Measurements from ENCODE around the gene TBC1D19. TPM values are rescaled to one million over a fixed set of nuclear protein-coding genes. Genes with fewer than 3 reads are reported as not detected.
A peak's percentile ranks its signal among the peaks of the same experiment; 100 is the strongest.
"Not testable (repeated sequence)": the region's sequence is repeated elsewhere in the genome, so short reads cannot be mapped to it uniquely, and the experiment has no call there.

TBC1D19 gene, protein sequence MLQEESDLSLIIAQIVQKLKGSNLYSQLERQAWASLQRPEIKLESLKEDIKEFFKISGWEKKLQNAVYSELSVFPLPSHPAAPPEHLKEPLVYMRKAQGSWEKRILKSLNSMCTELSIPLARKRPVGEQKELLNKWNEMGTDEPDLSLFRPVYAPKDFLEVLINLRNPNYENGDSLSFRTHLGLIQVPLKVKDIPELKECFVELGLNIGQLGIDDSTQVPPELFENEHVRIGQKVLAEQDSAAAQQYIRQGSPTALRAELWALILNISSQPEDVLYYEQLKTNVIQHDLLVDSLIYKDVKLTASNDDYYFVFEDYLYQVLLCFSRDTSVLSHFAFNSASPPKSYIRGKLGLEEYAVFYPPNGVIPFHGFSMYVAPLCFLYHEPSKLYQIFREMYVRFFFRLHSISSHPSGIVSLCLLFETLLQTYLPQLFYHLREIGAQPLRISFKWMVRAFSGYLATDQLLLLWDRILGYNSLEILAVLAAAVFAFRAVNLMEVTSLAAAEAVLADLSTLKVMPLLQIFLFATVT
- 1 to 10 TPM; 3.8 to 4.1 TPM for total RNA-seq

DNA sequence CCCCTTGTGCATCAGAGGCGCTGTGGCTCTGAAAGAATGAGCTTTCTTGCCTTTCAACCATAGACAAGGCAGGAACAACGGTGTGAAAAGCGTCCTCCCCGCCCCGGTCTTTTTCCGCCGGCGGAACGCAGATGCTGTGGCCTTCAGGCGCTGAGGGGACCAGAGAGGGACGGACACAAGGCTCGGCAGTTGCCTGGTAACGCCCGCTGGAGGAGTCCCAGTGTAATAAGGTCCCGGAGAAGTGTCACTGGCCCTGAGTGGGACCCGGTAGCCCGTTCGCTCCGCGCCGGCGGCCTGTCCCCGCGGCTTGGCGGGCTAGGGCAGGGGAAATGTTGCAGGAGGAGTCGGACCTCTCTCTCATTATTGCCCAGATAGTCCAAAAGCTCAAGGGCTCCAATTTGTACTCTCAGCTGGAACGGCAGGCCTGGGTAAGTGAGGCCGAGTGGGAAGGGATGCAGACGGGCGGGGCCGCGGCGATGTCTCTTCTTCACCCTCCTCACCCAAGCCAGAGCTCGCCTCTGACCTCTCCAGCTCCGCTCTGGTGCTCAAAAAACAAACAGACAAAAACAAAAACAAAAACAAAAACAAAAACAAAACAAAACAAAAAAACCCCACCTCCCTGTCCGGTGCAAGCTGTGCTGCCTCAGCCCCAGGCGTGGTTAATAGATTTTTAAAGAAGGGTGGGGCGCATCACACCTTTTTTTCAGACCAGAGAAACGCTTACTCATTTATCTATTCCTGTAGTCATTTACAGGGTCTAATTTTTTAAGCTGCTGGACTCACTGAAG is at the start of gene TBC1D19:
TSS of gene TBC1D19 (plus strand) at position 220 of the 788 bp plus-strand sequence. CDS start at position 330, 110 bp downstream.
- DNase-seq: peak; percentile 92
- Mint-ChIP-seq H3K36me3 (ENCODE audit: low read depth) (peaks cover 2% of the 10 kb centered on the region), H3K4me1 (ENCODE audit: low read depth) (peaks cover 32% of the 10 kb centered on the region), H3K9me3 (no peaks in the 10 kb centered on the region), H3K4me3 (peak within 1 kb of the TSS; percentile 93), H3K27ac (peak within 1 kb of the TSS; percentile 92), H3K27me3 (ENCODE audit: low read depth) (no peaks in the 10 kb centered on the region)
- intact Hi-C loops (cut with micrococcal nuclease): loop anchor here (1.0 to 10.0 kb wide), 10 partner anchors 18 to 722 kb away; partner anchors contain the start of genes SEL1L3, SMIM20 and STIM2
- CTCF ChIA-PET: no interaction called here

DNA sequence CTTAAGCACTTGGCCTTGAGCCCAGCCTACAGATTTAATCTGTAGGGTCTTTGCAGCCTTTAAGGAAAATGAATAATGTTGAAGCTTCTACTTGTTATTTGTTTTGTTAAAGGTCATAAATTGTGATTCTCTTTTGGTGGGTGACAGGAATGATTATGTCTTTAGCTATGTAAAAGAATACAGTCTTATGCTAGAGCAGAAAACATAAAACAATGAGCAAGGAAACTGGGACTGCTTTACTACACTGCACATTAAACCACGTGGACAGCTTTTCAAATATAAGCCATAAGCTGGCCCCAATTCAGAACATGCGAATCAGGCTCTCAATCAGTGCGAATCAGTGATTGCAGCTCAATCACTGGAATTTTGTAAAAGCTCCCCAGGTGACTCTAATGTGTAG is 40.9 kb upstream of the TBC1D19 start:
- CTCF ChIA-PET: interaction anchor here (0.6 kb wide), 1 partner anchor 42 kb away, joined by 3 read pairs; no protein-coding TSS in a partner anchor

DNA sequence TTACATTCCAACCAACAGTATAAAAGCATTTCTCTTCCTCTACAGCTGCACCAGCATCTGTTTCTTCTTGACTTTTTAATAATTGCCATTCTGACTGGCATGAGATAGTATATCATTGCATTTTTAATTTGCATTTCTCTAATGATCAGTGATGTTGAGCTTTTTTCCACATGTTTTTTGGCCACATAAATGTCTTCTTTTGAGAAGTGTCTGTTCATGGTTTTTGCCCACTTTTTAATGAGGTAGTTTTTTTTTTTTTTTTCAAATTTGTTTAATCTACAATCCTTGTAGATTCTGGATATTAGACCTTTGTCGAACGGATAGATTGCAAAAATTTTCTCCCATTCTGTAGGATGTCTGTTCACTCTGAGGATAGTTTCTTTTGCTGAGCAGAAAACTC is 39.5 kb upstream of the TBC1D19 start:
- H3K4me3 Mint-ChIP-seq: no peak overlapping the region
- H3K4me1 Mint-ChIP-seq (ENCODE audit: low read depth): no peaks in the 10 kb centered on the region
- H3K27ac Mint-ChIP-seq: no peak overlapping the region
- no peaks in the 10 kb centered on the region for H3K36me3 Mint-ChIP-seq (ENCODE audit: low read depth)
- peaks cover 7% of the 10 kb centered on the region for H3K27me3 Mint-ChIP-seq (ENCODE audit: low read depth)
- DNase-seq: no peak
- peaks cover 25% of the 10 kb centered on the region for H3K9me3 Mint-ChIP-seq
- intact Hi-C loops (cut with micrococcal nuclease): no loop called here
- CTCF ChIA-PET: no interaction called here

More for the DNA sequence above, 40.9 kb upstream of the TBC1D19 start:
- intact Hi-C loops (cut with micrococcal nuclease): no loop called here
- Mint-ChIP-seq H3K36me3 (ENCODE audit: low read depth) (no peaks in the 10 kb centered on the region), H3K27ac (no peak overlapping the region), H3K4me3 (no peak overlapping the region), H3K9me3 (peaks cover 25% of the 10 kb centered on the region), H3K27me3 (ENCODE audit: low read depth) (no peaks in the 10 kb centered on the region), H3K4me1 (ENCODE audit: low read depth) (no peaks in the 10 kb centered on the region)
- no peak for DNase-seq

DNA sequence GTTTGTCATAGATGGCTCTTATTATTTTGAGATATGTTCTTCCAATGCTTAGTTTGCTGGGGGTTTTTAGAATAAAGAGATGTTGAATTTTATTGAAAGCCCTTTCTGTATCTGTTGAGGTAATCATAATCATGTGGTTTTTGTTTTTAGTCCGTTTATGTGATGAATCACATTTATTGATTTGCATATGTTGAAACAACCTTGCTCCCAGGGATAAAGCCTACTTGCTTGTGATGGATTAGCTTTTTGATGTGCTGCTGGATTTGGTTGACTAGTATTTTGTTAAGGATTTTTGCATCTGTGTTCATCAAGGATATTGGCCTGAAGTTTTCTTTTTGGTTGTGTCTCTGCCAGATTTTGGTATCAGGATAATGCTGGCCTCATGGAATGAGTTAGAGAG is 35.5 kb upstream of the TBC1D19 start:
- DNase-seq; H3K4me3 Mint-ChIP-seq; intact Hi-C loops (cut with micrococcal nuclease); H3K36me3 Mint-ChIP-seq (ENCODE audit: low read depth); CTCF ChIA-PET; H3K27ac Mint-ChIP-seq; H3K4me1 Mint-ChIP-seq (ENCODE audit: low read depth): not testable (repeated sequence)
- Mint-ChIP-seq H3K9me3 (peaks cover 25% of the 10 kb centered on the region), H3K27me3 (ENCODE audit: low read depth) (peaks cover 15% of the 10 kb centered on the region)

DNA sequence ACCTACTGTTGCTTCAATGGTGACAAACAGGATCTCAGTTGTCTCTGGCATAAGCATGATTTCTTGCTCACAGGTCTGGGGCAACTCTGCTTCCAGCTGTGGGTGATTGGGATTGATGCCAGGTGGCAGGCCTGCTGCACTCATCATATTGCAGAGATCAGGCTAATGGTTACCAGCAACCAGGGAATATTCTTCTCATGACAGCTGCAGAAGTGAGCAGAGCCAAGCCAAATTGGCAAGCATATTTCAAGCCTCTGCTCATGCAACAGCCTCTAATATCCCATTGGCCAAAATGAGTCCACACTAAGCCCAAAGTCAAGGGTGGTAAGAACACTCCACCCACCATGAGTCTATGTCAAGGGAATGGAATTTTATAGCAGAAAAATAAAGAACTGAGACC is 26.7 kb upstream of the TBC1D19 start:
- no peak for DNase-seq
- Mint-ChIP-seq H3K27me3 (ENCODE audit: low read depth) (peaks cover 17% of the 10 kb centered on the region), H3K4me1 (ENCODE audit: low read depth) (no peaks in the 10 kb centered on the region), H3K27ac (no peak overlapping the region), H3K9me3 (peaks cover 5% of the 10 kb centered on the region), H3K4me3 (no peak overlapping the region), H3K36me3 (ENCODE audit: low read depth) (no peaks in the 10 kb centered on the region)
- CTCF ChIA-PET: no interaction called here
- intact Hi-C loops (cut with micrococcal nuclease): no loop called here

DNA sequence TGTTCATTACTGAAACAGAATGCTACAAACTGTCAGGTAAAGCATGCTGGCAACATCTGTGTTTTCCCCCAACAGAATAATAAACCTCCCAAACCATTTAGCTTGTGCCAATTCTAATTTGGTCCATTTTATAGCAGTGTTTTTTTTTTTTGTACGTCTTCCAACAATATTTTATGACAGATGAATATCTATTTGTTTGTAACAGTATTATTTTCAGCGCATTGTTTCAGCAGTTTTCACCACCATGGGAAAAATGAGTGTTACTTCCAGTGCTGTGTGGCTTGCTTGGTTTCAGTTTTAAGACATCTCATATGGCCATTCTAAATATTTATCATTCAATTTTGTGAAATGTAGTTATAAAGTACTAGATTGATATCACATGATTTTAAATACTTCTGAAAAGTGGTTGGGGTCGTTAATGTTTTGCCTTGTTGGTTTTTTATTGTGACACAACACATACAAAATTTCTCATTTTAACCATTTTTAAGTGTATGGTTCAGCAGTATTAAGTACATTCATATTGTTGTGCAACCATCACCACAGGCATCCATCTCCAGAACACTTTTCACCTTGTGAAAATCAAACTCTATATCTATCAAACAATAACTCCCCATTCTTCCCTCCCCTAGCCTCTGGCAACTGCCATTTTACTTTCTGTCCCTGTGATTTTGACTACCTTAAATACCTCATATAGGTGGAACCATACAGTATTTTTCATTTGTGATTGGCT is 25.6 kb upstream of the TBC1D19 start:
- no peak overlapping the region for H3K27ac Mint-ChIP-seq
- H3K4me1 Mint-ChIP-seq (ENCODE audit: low read depth): no peaks in the 10 kb centered on the region
- DNase-seq: no peak
- H3K4me3 Mint-ChIP-seq: no peak overlapping the region
- no peaks in the 10 kb centered on the region for H3K36me3 Mint-ChIP-seq (ENCODE audit: low read depth)
- intact Hi-C loops (cut with micrococcal nuclease): no loop called here
- CTCF ChIA-PET: no interaction called here
- H3K27me3 Mint-ChIP-seq (ENCODE audit: low read depth): peaks cover 11% of the 10 kb centered on the region
- peaks cover 5% of the 10 kb centered on the region for H3K9me3 Mint-ChIP-seq

DNA sequence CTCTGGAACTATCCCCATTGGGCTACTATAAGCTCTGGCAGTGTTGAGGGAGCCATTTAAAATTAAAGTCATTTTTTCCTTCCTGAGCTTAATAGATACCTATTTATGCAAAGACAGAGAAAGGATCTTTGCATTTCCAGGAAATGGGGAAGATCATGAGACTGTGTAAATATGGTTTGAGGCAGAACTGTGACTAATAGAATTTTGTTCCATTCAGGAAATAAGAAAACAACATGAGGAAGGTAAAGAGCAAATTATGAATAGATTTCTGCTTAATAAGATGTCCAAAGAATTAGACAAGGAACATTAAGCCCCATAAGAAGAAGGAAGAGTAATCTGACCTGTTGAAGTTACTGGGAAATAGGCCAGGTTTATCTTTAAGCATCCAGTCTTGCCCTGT is 17.8 kb upstream of the TBC1D19 start:
- intact Hi-C loops (cut with micrococcal nuclease): loop anchor here (1.0 kb wide), 1 partner anchor 18 kb away; the partner anchor contains the start of gene TBC1D19
- CTCF ChIA-PET: no interaction called here
- H3K27me3 Mint-ChIP-seq (ENCODE audit: low read depth): peaks cover 13% of the 10 kb centered on the region
- no peaks in the 10 kb centered on the region for H3K9me3 Mint-ChIP-seq
- DNase-seq: no peak
- H3K36me3 Mint-ChIP-seq (ENCODE audit: low read depth): no peaks in the 10 kb centered on the region
- H3K4me1 Mint-ChIP-seq (ENCODE audit: low read depth): peaks cover 21% of the 10 kb centered on the region
- peak overlapping the region; percentile 34 for H3K4me3 Mint-ChIP-seq
- H3K27ac Mint-ChIP-seq: peak overlapping the region; percentile 15

DNA sequence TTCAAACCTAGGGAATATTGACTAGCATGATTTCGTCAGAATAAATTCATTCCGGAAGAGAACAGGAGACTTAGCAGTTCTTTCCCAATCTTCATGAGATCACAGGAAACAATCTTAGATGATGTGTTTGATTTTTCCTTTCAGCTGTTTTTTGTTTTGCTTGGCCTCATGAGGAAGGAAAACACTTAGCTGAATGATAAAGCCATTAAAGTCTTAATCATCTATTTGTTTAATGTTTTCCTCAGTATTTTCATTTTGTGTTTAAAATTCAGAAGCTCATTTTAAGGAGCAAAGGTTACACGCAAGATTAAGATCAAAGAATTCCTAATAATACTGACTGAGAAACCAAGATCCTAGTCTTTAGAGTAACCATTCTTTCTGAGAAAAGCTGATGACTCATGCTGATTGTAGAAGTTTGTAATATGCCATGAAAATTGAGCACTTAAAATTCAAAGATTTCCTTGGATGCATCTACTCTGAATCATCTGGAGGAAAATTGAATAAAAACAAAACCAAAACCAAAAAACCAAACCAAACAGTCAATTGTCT is 15.4 kb upstream of the TBC1D19 start:
- CTCF ChIA-PET: interaction anchor here (0.6 kb wide), 1 partner anchor 215 kb away, joined by 3 read pairs; no protein-coding TSS in a partner anchor
- no peak overlapping the region for H3K4me3 Mint-ChIP-seq
- intact Hi-C loops (cut with micrococcal nuclease): no loop called here
- no peaks in the 10 kb centered on the region for H3K36me3 Mint-ChIP-seq (ENCODE audit: low read depth)
- peaks cover 12% of the 10 kb centered on the region for H3K27me3 Mint-ChIP-seq (ENCODE audit: low read depth)
- no peak for DNase-seq
- H3K27ac Mint-ChIP-seq: peak overlapping the region; percentile 5
- no peaks in the 10 kb centered on the region for H3K9me3 Mint-ChIP-seq
- H3K4me1 Mint-ChIP-seq (ENCODE audit: low read depth): peaks cover 21% of the 10 kb centered on the region

DNA sequence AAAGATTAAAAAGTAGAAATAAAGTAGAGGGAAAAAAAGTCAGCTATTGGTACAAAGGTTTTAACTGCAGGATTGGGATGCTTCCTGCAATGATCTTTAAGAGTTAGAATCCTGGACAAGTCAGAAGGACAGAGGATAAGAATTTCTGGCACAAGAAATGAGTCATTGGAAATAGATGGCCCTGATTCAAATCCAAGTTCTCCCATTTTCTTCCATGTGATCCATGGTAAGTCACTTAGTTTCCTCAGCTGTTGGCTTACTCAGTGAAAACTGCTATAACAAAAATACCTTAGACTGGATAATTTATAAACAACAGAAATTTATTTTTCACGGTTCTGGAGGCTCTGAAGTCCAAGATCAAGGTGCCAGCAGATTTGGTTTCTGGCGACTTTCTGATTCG is 13.3 kb upstream of the TBC1D19 start:
- peaks cover under 1% of the 10 kb centered on the region for H3K27me3 Mint-ChIP-seq (ENCODE audit: low read depth)
- intact Hi-C loops (cut with micrococcal nuclease): no loop called here
- H3K27ac Mint-ChIP-seq: no peak overlapping the region
- CTCF ChIA-PET: no interaction called here
- no peaks in the 10 kb centered on the region for H3K9me3 Mint-ChIP-seq
- DNase-seq: no peak
- peaks cover 19% of the 10 kb centered on the region for H3K4me1 Mint-ChIP-seq (ENCODE audit: low read depth)
- no peak overlapping the region for H3K4me3 Mint-ChIP-seq
- no peaks in the 10 kb centered on the region for H3K36me3 Mint-ChIP-seq (ENCODE audit: low read depth)

DNA sequence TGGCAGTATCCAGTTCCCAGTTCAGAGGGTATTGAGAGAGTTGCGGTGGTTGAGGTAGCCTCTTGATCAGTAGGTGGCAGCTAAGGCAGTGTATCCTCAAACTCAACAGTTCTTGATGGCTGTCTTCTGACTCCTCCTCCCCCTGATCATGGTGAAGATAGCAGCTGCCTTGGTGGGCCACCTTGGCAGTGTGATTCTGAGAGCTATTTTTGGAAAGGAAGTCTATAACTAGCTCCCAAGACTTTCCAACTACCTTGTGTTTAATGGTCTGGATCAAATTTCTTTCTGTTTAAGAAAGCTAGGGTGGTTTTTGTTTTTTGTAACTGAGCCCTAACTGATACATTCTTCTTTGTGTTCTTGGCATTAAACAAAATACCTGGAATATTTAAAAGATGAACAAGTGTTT is 10.5 kb upstream of the TBC1D19 start:
- intact Hi-C loops (cut with micrococcal nuclease): no loop called here
- Mint-ChIP-seq H3K9me3 (no peaks in the 10 kb centered on the region), H3K36me3 (ENCODE audit: low read depth) (no peaks in the 10 kb centered on the region), H3K27me3 (ENCODE audit: low read depth) (peaks cover 12% of the 10 kb centered on the region), H3K4me3 (no peak overlapping the region), H3K4me1 (ENCODE audit: low read depth) (peaks cover 8% of the 10 kb centered on the region), H3K27ac (no peak overlapping the region)
- CTCF ChIA-PET: no interaction called here
- no peak for DNase-seq

DNA sequence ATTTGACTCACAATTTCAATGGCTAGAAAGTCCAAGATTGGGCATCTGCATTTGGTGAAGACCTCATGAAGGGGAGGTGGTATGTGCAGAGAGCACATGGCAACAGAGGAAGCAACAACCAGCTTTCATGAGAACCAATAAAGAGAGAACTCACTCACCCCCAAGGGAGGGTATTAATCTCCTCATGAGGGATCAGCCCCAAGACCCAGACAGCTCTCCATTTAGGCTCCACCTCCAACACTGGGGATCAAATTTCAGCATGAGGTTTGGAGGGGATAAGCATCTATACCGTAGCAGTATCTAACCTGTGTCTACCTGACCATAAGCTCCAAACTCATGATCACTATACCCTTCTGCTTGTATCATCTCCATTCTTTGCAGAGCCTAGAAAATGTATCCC is 9.3 kb upstream of the TBC1D19 start:
- H3K27ac Mint-ChIP-seq: no peak overlapping the region
- peaks cover 12% of the 10 kb centered on the region for H3K27me3 Mint-ChIP-seq (ENCODE audit: low read depth)
- no peaks in the 10 kb centered on the region for H3K36me3 Mint-ChIP-seq (ENCODE audit: low read depth)
- no peak for DNase-seq
- H3K9me3 Mint-ChIP-seq: no peaks in the 10 kb centered on the region
- peaks cover 2% of the 10 kb centered on the region for H3K4me1 Mint-ChIP-seq (ENCODE audit: low read depth)
- CTCF ChIA-PET: no interaction called here
- H3K4me3 Mint-ChIP-seq: no peak overlapping the region
- intact Hi-C loops (cut with micrococcal nuclease): no loop called here

DNA sequence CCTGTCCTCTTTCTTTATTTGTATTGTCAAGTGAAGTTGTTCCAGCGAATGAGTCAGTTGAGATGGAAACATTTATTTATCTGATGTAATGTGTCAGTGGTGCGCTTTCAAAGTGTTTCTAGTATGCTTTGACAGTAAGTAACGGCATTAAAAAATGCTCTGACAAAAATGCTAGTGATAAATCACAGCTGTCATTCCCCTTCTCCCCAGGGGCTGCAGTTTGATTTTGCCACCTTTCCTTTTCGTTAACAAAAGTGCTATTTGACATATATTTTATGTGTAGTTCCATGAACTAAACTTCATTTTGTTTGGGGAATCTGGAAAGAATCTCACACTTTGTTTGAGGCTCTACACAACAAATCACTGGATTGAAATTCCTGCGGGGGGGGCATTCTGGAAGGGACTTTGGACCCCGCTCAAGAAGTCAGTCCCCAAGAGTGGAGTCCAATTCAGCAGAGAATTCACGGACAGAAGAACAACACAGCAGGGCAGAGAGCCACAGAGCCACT is 7.6 kb upstream of the TBC1D19 start:
- peaks cover 2% of the 10 kb centered on the region for H3K4me1 Mint-ChIP-seq (ENCODE audit: low read depth)
- DNase-seq: no peak
- CTCF ChIA-PET: no interaction called here
- H3K27me3 Mint-ChIP-seq (ENCODE audit: low read depth): peaks cover 12% of the 10 kb centered on the region
- no peaks in the 10 kb centered on the region for H3K9me3 Mint-ChIP-seq
- no peaks in the 10 kb centered on the region for H3K36me3 Mint-ChIP-seq (ENCODE audit: low read depth)
- H3K4me3 Mint-ChIP-seq: no peak overlapping the region
- intact Hi-C loops (cut with micrococcal nuclease): no loop called here
- H3K27ac Mint-ChIP-seq: no peak overlapping the region

Data from activated naive CD4-positive, alpha-beta T cell treated with anti-CD3 and anti-CD28 coated beads for 36 hours (primary cell).